Stomach (tissue), 9 donors: ENCODE data around the gene NOTCH4. TPM values are rescaled to one million over a fixed set of nuclear protein-coding genes. Genes with fewer than 3 reads are reported as not detected.
"Not testable (repeated sequence)": the region's sequence is repeated elsewhere in the genome, so short reads cannot be mapped to it uniquely, and the experiment has no call there.

Experiments used
- DNase-seq, 2 donors: peaks; one replicate each; pipeline versions ENCODE4 v3.0.0 to v3.0.0-alpha.2; 2013 to 2019
- H3K27ac ChIP-seq, 5 donors: fragments of 200-600 bp in 4 of 5; sonication (generic) in 4 of 5; one replicate each; pipeline ENCODE4 v1.5.1; 2013 to 2019; ENCODE audit warnings: mild to moderate bottlenecking in 1 of 5, moderate library complexity in 1 of 5
- H3K27me3 ChIP-seq, 3 donors: fragments of 200-600 bp; sonication (generic); one replicate each; pipeline ENCODE4 v1.5.1; 2017 to 2019; ENCODE audit warnings: mixed run types in 1 of 3
- H3K36me3 ChIP-seq, 4 donors: fragments of 200-600 bp; sonication (generic); 1 replicate in 3 of 4; 2 replicates in 1 of 4; pipeline ENCODE4 v1.5.1; 2016 to 2019
- H3K4me1 ChIP-seq, 4 donors: fragments of 200-600 bp; sonication (generic); one replicate each; pipeline ENCODE4 v1.5.1; 2016 to 2019
- H3K4me3 ChIP-seq, 4 donors: fragments of 200-600 bp; sonication (generic) in 3 of 4; one replicate each; pipeline ENCODE4 v1.5.1; 2016 to 2019; ENCODE audit warnings: mild to moderate bottlenecking in 1 of 4
- H3K9me3 ChIP-seq, 4 donors: fragments of 200-600 bp; sonication (generic); one replicate each; pipeline ENCODE4 v1.5.1; 2016 to 2019
- CTCF ChIP-seq, 7 experiments: fragments of 450-650 bp in 4 of 7; fragments of 200-600 bp in 3 of 7; sonication (generic) in 3 of 7; IDR thresholded peaks; one replicate each; pipeline ENCODE4 v1.5.1; 2016 to 2019; ENCODE audit warnings: antibody characterized with exemption in 7 of 7, control low read depth in 2 of 7, mild to moderate bottlenecking in 1 of 7
- EP300 ChIP-seq: sonication (generic); formaldehyde crosslinking; IDR thresholded peaks from one replicate; pipeline ENCODE4 v1.6.1; 2017; ENCODE audit warnings: antibody characterized with exemption
- POLR2A ChIP-seq, 4 donors: fragments of 450-650 bp; IDR thresholded peaks; one replicate each; pipeline ENCODE4 v1.6.1; 2016; ENCODE audit warnings: antibody characterized with exemption in 4 of 4, control low read depth in 2 of 4, mild to moderate bottlenecking in 1 of 4, moderate library complexity in 1 of 4
- POLR2AphosphoS5 ChIP-seq, 3 donors: sonication (generic); formaldehyde crosslinking; IDR thresholded peaks; one replicate each; pipeline ENCODE4 v1.6.1; 2016; ENCODE audit warnings: antibody characterized with exemption in 3 of 3
- WGBS, 5 donors: extraction: QIAGEN DNeasy Blood & Tissue Kit in 3 of 5; methylation state at CpG; one replicate each; pipeline versions ENCODE4 v1.1.5 to v1.1.7; 2013 to 2018; 5-methylcytosine and 5-hydroxymethylcytosine counted together
- intact Hi-C: fragments of 100-400 bp; cut with DNase I; formaldehyde crosslinking; loops from one replicate; pipeline ENCODE4 v1.15.1; 2023; ENCODE audit warnings: low total_unique reads
- polyA plus RNA-seq, 3 donors: library from polyadenylated mRNA; stranded (reverse); fragments of 200-250 nt; gene quantifications; one replicate each; pipeline ENCODE4 v1.2.3, GENCODE V29; 2013
- total RNA-seq, 5 donors: library from RNA; depleted of rRNA; stranded (reverse); fragments of >200 nt; gene quantifications; one replicate each; pipeline versions ENCODE4 v1.1.0 to v1.2.3, GENCODE V29; 2014 to 2016
- donor health status: healthy with polysubstance abuse.
- donor health status: Bipolar disorder and iron deficiency.
- donor health status: healthy.

NOTCH4 gene
- total and polyA plus RNA-seq, 8 donors: 7.3 to 45.5 (median 13.7) TPM

GRCh38 chr6:32214126-32214525 lies 9.7 kb downstream of the NOTCH4 start:
- H3K9me3 ChIP-seq: no peaks in the 10 kb centered on the region
- H3K27ac ChIP-seq: no peak overlapping the region
- H3K36me3 ChIP-seq: no peaks in the 10 kb centered on the region
- no peaks in the 10 kb centered on the region for H3K4me1 ChIP-seq
- TF ChIP-seq POLR2AphosphoS5 (IDR thresholded peaks at IDR 0.05) (no peak), POLR2A (IDR thresholded peaks at IDR 0.05) (no peak), CTCF (IDR thresholded peaks at IDR 0.05) (no peak), EP300 (no peak)
- DNase-seq: no peak
- WGBS, 5 donors: 75 to 91% (median 82%) methylated on average over 3 of the region's 3 CpGs
- H3K4me3 ChIP-seq: no peak overlapping the region
- intact Hi-C loops: no loop called here
- no peaks in the 10 kb centered on the region for H3K27me3 ChIP-seq

- DNase-seq: no peak
- TF ChIP-seq EP300 (no peak), POLR2A (IDR thresholded peaks at IDR 0.05) (no peak), POLR2AphosphoS5 (IDR thresholded peaks at IDR 0.05) (no peak), CTCF (IDR thresholded peaks at IDR 0.05) (no peak)
- H3K9me3 ChIP-seq: no peaks in the 10 kb centered on the region
- no peaks in the 10 kb centered on the region for H3K27me3 ChIP-seq
- no peaks in the 10 kb centered on the region for H3K4me1 ChIP-seq
- WGBS, 5 donors: 83 to 91% (median 88%) methylated on average over 6 of the region's 6 CpGs
- intact Hi-C loops: no loop called here
- no peak overlapping the region for H3K27ac ChIP-seq
- no peak overlapping the region for H3K4me3 ChIP-seq
- H3K36me3 ChIP-seq: no peaks in the 10 kb centered on the region
Observed at GRCh38 chr6:32213649-32214048, 10.2 kb downstream of the NOTCH4 start.

DNA sequence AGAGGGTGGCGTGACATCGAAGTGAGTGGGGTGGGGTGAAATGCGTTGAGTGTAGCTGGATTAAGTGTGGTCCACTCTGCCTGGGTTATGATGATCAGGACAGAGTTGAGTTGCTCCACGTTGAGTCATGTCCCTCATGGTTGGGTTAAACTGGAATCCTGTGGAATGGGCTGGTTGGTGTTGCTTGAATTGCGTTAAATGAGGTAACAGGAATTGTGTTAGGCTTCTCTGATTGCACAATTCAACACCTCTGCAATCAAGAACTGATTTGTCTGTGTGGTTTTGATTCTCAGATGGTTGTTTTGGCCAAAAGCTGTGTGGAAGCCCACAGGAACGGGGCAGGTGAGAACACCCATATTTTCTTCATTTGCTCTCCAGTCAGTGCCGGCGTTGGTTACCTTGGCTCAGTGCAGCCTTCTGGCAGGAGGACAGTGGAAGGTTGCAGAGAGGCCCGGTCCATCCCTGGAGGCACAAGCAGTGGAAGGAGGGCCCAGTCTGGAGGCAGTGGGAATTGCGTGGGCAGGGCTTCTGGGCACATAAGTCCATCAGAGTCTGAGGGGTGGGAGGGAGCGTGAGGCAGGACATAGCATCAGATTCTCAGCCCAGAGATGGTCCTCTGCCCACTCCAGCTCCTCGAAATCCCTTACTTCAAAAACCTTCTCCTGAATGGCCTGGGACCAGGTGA lies 11.6 kb downstream of the NOTCH4 start:
- H3K9me3 ChIP-seq: no peaks in the 10 kb centered on the region
- DNase-seq: no peak
- no peaks in the 10 kb centered on the region for H3K36me3 ChIP-seq
- 76 to 90% (median 83%) methylated on average over 11 to 12 of the region's 12 CpGs for WGBS, 5 donors
- H3K4me1 ChIP-seq: no peaks in the 10 kb centered on the region
- no peak overlapping the region for H3K27ac ChIP-seq
- TF ChIP-seq CTCF (IDR thresholded peaks at IDR 0.05) (no peak), POLR2A (IDR thresholded peaks at IDR 0.05) (no peak), POLR2AphosphoS5 (IDR thresholded peaks at IDR 0.05) (no peak), EP300 (no peak)
- intact Hi-C loops: no loop called here
- H3K4me3 ChIP-seq: no peak overlapping the region
- no peaks in the 10 kb centered on the region for H3K27me3 ChIP-seq

DNA sequence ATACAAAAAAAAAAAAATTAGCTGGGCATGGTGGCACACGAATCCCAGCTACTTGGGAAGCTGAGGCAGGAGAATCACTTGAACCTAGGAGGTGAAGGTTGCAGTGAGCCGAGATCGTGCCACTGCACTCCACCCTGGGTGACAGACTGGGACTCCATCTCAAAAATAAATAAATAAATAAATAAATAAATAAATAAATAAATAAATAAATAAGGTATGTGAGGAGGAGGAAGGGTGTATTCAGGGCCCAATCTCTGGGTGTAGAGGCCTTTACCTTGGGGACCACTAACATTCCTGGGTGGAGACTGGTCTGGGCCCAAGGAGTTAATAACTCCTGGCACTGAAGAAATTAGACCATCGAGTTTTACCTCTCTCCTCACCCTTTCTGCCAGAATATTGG lies 12.4 kb downstream of the NOTCH4 start:
- H3K4me1 ChIP-seq, intact Hi-C loops, H3K36me3 ChIP-seq, H3K4me3 ChIP-seq, DNase-seq, H3K9me3 ChIP-seq, H3K27me3 ChIP-seq, H3K27ac ChIP-seq: not testable (repeated sequence)
- WGBS, 5 donors: 80 to 88% (median 85%) methylated on average over 4 of the region's 4 CpGs

GRCh38 chr6:32210191-32210601 lies 13.7 kb downstream of the NOTCH4 start:
- Histone ChIP-seq H3K27ac (no peak overlapping the region), H3K4me3 (no peak overlapping the region), H3K4me1 (no peaks in the 10 kb centered on the region), H3K27me3 (no peaks in the 10 kb centered on the region), H3K36me3 (no peaks in the 10 kb centered on the region), H3K9me3 (no peaks in the 10 kb centered on the region)
- 72 to 87% (median 79%) methylated on average over 5 of the region's 5 CpGs for WGBS, 5 donors
- intact Hi-C loops: no loop called here
- no peak for DNase-seq
- TF ChIP-seq CTCF (IDR thresholded peaks at IDR 0.05) (no peak), POLR2AphosphoS5 (IDR thresholded peaks at IDR 0.05) (no peak), POLR2A (IDR thresholded peaks at IDR 0.05) (no peak), EP300 (no peak)
